Heart right ventricle (tissue), 16 donors: Measurements from ENCODE around the gene GOLGA2. TPM values are rescaled to one million over a fixed set of nuclear protein-coding genes. Genes with fewer than 3 reads are reported as not detected.

ENCODE experiments used
- ATAC-seq, 8 donors: fragments of 200-7000 bp; cut with Tn5 transposase; one replicate each; pipeline ENCODE4 v1.9.1; 2020; ENCODE audit warnings: mild to moderate bottlenecking in 8 of 8, moderate library complexity in 8 of 8, moderate number of reproducible peaks in 1 of 8
- DNase-seq, 2 donors: peaks; one replicate each; pipeline ENCODE4 v3.0.0-alpha.2; 2020
- H3K27ac ChIP-seq, 10 donors: fragments of 200-600 bp; sonication (generic) in 2 of 10; one replicate each; pipeline versions ENCODE4 v1.5.0 to v1.8.0; 2020 to 2022; ENCODE audit warnings: mild to moderate bottlenecking in 3 of 10
- H3K27me3 ChIP-seq, 7 donors: fragments of 200-600 bp; one replicate each; pipeline ENCODE4 v1.8.0; 2021 to 2022; ENCODE audit warnings: mild to moderate bottlenecking in 2 of 7
- H3K36me3 ChIP-seq, 9 donors: fragments of 200-600 bp; sonication (generic) in 1 of 9; one replicate each; pipeline versions ENCODE4 v1.5.0 to v1.8.0; 2020 to 2022; ENCODE audit warnings: mild to moderate bottlenecking in 2 of 9
- H3K4me1 ChIP-seq, 9 donors: fragments of 200-600 bp; sonication (generic) in 1 of 9; one replicate each; pipeline versions ENCODE4 v1.5.0 to v1.8.0; 2020 to 2022; ENCODE audit warnings: mild to moderate bottlenecking in 4 of 9
- H3K4me3 ChIP-seq, 10 donors: fragments of 200-600 bp; sonication (generic) in 2 of 10; one replicate each; pipeline versions ENCODE4 v1.5.0 to v1.8.0; 2020 to 2022; ENCODE audit warnings: mild to moderate bottlenecking in 7 of 10, moderate library complexity in 2 of 10
- H3K9me3 ChIP-seq, 11 donors: fragments of 200-600 bp in 10 of 11; sonication (generic) in 2 of 11; one replicate each; pipeline versions ENCODE4 v1.5.0 to v1.8.0; 2013 to 2022; ENCODE audit warnings: mild to moderate bottlenecking in 2 of 11, control low read depth in 1 of 11, moderate library complexity in 1 of 11
- CTCF ChIP-seq, 9 donors: fragments of 200-600 bp; sonication (generic) in 2 of 9; IDR thresholded peaks; one replicate each; pipeline versions ENCODE4 v1.5.0 to v1.8.0; 2021 to 2022; ENCODE audit warnings: antibody characterized with exemption in 9 of 9, mild to moderate bottlenecking in 5 of 9, moderate library complexity in 1 of 9
- WGBS, 2 donors: extraction: QIAGEN DNeasy Blood & Tissue Kit; methylation state at CpG; one replicate each; pipeline ENCODE4 v1.1.7; 2013; ENCODE audit warnings: inconsistent platforms in 1 of 2; 5-methylcytosine and 5-hydroxymethylcytosine counted together
- intact Hi-C, 10 donors: fragments of 100-400 bp; cut with DNase I; formaldehyde crosslinking; loops; one replicate each; pipeline versions ENCODE4 v1.11.1 to v1.14.2; 2022
- polyA plus RNA-seq, 2 donors: library from polyadenylated mRNA; stranded (reverse); fragments of 200-250 nt; gene quantifications; one replicate each; pipeline ENCODE4 v1.2.3, GENCODE V29; 2013
- total RNA-seq, 10 donors: library from RNA; stranded (reverse); fragmentation: NEBNext Ultra II Directional in 3 of 10; extraction: Animal tissue kit (Norgen Biotek cat#: 25700) in 3 of 10; gene quantifications; one replicate each; pipeline versions ENCODE4 v1.2.1 to v1.2.4, GENCODE V29; 2021 to 2023
- donor health status: Arrhythmogenic right ventricular cardiomyopathy.
- donor health status: ischemic (EF 13 %, LVEDD 7.1; RV severe dilation, severe dysfunction).
- donor health status: healthy with polysubstance abuse.
- donor health status: DM: no; HTN: yes; CAD: no.
- donor health status: DM: no; HTN: no; CAD: no.
- donor health status: ischemic (EF 25% LVEDD 6.9; RV normal size, moderate dysfunction).
- donor health status: ischemic (EF 25% LVEDD 5.7; RV mildly dilated, moderate dysfunction).
- donor health status: healthy.
- donor health status: DM: yes; HTN: yes; CAD: no.
- donor health status: Ischemic cardiomyopathy.
- donor health status: ischemic (EF 35%, LVEDD 5.7; RV mildly dilated, moderate dysfunction).
- donor health status: nonischemic (EF 11% LVEDD 7.7; RV severe dilation, severe dysfunction).
- donor health status: DM: yes; HTN: yes; CAD: no.
- donor health status: PGD.
- donor health status: ischemic (EF 29% LVEDD 5.4; RV normal size, mild dysfunction).
- donor health status: nonischemic (EF 23%, LVEDD 6.1; RV moderate dilation, normal function).

GOLGA2 gene
- total and polyA plus RNA-seq, 12 donors = 78.0 to 101 (median 89.1) TPM

DNA sequence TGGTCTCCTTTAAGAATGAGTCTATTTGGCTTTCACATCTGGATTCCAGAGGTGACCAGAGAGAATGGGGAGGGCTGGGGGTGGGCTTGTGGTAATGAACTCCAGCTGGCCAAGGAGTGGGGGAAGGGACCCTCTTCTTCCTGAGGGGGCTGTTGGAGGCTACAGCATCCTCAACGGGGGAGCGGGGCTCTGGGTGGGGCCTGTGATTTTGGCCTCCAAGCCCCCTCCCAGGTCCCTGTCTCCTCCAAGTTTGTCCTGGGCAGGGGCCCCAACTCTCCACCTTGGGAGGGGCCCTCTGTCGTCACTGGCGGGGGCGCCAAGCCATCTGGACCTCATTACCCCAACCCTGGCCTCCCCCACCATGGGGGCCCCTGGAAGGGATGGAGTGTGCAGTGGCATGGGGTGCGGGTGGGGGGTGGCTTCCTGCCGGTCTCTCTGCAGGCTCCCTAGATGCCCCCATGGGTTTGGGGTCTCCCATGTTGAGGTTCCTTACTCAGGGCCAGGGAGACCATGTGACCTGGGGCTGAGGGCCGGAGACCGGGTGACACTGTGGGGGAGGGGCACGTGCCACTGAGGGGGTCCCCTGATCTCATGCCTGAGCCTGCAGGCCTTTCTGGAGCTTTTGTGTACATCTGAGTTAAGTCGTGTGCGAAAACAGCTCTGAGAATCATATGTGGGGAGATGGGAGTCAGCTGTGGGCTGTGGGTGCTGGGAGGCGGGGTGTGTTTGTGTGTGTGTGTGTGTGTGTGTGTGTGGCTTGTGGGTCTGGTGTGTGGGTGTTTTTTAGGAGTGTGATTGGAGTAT lies 32.4 kb downstream of the GOLGA2 start:
- Histone ChIP-seq H3K36me3 (peaks cover 0 to 4% (median 0%) of the 10 kb centered on the region in 9 donors), H3K27me3 (no peaks in the 10 kb centered on the region), H3K4me1 (peaks cover 7 to 38% (median 18%) of the 10 kb centered on the region in 9 donors), H3K4me3 (peak overlapping the region in 4 of 10 donors; percentile 14 to 54 (median 34)), H3K27ac (peak overlapping the region in 9 of 10 donors; percentile 59 to 86 (median 73)), H3K9me3 (no peaks in the 10 kb centered on the region)
- peak; percentile 48 to 52 for DNase-seq
- 61 to 70% methylated on average over 13 of the region's 13 CpGs for WGBS, 2 donors
- no peak for TF ChIP-seq CTCF (IDR thresholded peaks at IDR 0.05)
- intact Hi-C loops = loop anchor here in 1 of 10 donors (2.0 kb wide), 1 partner anchor 41 kb away; the partner anchor contains the start of gene DNM1
- peak; percentile 13 to 42 (median 20) for ATAC-seq

DNA sequence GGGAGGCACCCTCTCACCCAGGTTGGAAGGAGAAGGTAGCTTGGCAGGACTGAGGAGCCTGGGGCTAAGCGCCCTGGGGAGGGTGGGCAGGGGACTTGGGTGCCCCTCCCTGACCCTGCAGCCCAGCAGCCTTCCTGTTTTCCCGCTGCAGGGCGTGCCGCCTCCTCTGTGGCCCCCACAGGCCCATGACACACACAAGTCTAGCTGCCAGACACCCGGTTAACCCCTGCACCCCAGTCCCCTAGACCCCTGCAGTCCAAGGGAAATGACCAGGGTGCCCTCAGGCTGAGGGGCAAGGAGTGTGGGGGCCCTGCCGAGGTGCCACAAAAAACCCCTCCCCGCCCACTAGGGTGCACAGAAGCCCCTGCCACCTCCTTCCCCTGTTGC lies 33.0 kb downstream of the GOLGA2 start:
- Histone ChIP-seq H3K36me3 (peaks cover 0 to 4% (median 0%) of the 10 kb centered on the region in 9 donors), H3K4me1 (peaks cover 7 to 38% (median 18%) of the 10 kb centered on the region in 9 donors), H3K9me3 (no peaks in the 10 kb centered on the region), H3K27me3 (no peaks in the 10 kb centered on the region), H3K27ac (peak overlapping the region in 9 of 10 donors; percentile 59 to 86 (median 73)), H3K4me3 (peak overlapping the region in 2 of 10 donors; percentile 16 to 54)
- intact Hi-C loops = loop anchor here in 1 of 10 donors (2.0 kb wide), 1 partner anchor 40 kb away; the partner anchor contains the start of gene DNM1
- WGBS, 2 donors = 48 to 67% methylated on average over 7 of the region's 7 CpGs
- DNase-seq (peak in 1 of 2 donors; percentile 58), ATAC-seq (peak; percentile 15 to 47 (median 36))
- TF ChIP-seq CTCF (IDR thresholded peaks at IDR 0.05) = no peak

- H3K27me3 ChIP-seq = no peaks in the 10 kb centered on the region
- intact Hi-C loops = loop anchor here in 1 of 10 donors (2.0 kb wide), 1 partner anchor 39 kb away; the partner anchor contains the start of gene DNM1
- no peak for TF ChIP-seq CTCF (IDR thresholded peaks at IDR 0.05)
- H3K36me3 ChIP-seq = peaks cover 0 to 4% (median 0%) of the 10 kb centered on the region in 9 donors
- no peak for ATAC-seq
- H3K4me3 ChIP-seq = no peak overlapping the region
- no peaks in the 10 kb centered on the region for H3K9me3 ChIP-seq
- DNase-seq = no peak
- peaks cover 7 to 38% (median 18%) of the 10 kb centered on the region in 9 donors for H3K4me1 ChIP-seq
- H3K27ac ChIP-seq = peak overlapping the region in 8 of 10 donors; percentile 63 to 86 (median 76)
- 86 to 89% methylated on average over 4 of the region's 4 CpGs for WGBS, 2 donors
These were observed 33.7 kb downstream of the GOLGA2 start for GRCh38 chr9:128242124-128242523.

GRCh38 chr9:128233817-128234406 lies 41.9 kb downstream of the GOLGA2 start:
- no peak for TF ChIP-seq CTCF (IDR thresholded peaks at IDR 0.05)
- Histone ChIP-seq H3K27ac (no peak overlapping the region), H3K36me3 (no peaks in the 10 kb centered on the region), H3K4me3 (no peak overlapping the region), H3K27me3 (no peaks in the 10 kb centered on the region), H3K9me3 (no peaks in the 10 kb centered on the region), H3K4me1 (no peaks in the 10 kb centered on the region)
- intact Hi-C loops = no loop called here
- no peak for DNase-seq
- WGBS, 2 donors = 86% methylated on average over 27 to 28 of the region's 28 CpGs
- ATAC-seq = peak in 1 of 8 donors; percentile 12
